Measurements from ENCODE around the gene LMO3.
A peak's percentile ranks its signal among the peaks of the same experiment; 100 is the strongest.

Gene LMO3

GRCh38 chr12:16523951-16524331, 82.0 kb downstream of the LMO3 start:
- Histone ChIP-seq H3K36me3 (replicated peaks) (no peaks in the 10 kb centered on the region), H3K27me3 (replicated peaks) (no peaks in the 10 kb centered on the region), H3K4me3 (ENCODE audit: low read depth, low read length) (no peak overlapping the region), H3K27ac (no peak overlapping the region)
- no peak for TF ChIP-seq CTCF (IDR thresholded peaks at IDR 0.05; ENCODE audit: low read depth, low read length, missing control alignments)
- no peak for DNase-seq
- in situ Hi-C loops (cut with HindIII; ENCODE audit: low pct_ligation_motif_present, low sequenced_read_pairs): no loop called here

GRCh38 chr12:16523284-16523950, 82.5 kb downstream of the LMO3 start:
- TF ChIP-seq CTCF (IDR thresholded peaks at IDR 0.05; ENCODE audit: low read depth, low read length, missing control alignments): no peak
- no peak overlapping the region for H3K27ac ChIP-seq
- no peak overlapping the region for H3K4me3 ChIP-seq (ENCODE audit: low read depth, low read length)
- no peak for DNase-seq
- no peaks in the 10 kb centered on the region for H3K36me3 ChIP-seq (replicated peaks)
- H3K27me3 ChIP-seq (replicated peaks): no peaks in the 10 kb centered on the region
- in situ Hi-C loops (cut with HindIII; ENCODE audit: low pct_ligation_motif_present, low sequenced_read_pairs): no loop called here

DNA sequence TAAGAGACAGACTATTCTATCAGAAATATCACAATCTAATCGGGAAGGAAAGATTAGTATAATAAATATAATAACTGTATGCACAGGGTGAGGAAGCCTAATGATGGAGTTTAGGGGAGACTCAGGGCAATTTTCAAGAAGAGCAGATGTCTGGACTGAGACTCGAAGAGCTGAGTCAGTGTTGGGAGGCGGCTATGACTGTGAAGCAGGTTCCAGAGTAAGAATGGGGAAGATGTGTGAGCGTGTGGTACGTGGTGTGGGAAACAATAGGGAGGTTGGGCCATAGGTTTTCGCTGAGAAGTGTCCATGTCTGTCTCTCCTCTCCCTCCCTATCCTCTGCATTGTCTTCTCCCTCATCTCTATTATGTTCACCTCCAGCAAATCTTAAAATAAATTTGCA, 85.6 kb downstream of the LMO3 start:
- Histone ChIP-seq H3K27me3 (replicated peaks) (no peaks in the 10 kb centered on the region), H3K36me3 (replicated peaks) (no peaks in the 10 kb centered on the region), H3K4me3 (ENCODE audit: low read depth, low read length) (no peak overlapping the region), H3K27ac (no peak overlapping the region)
- in situ Hi-C loops (cut with HindIII; ENCODE audit: low pct_ligation_motif_present, low sequenced_read_pairs): no loop called here
- no peak for TF ChIP-seq CTCF (IDR thresholded peaks at IDR 0.05; ENCODE audit: low read depth, low read length, missing control alignments)
- no peak for DNase-seq

GRCh38 chr12:16515666-16516065, 90.3 kb downstream of the LMO3 start:
- in situ Hi-C loops (cut with HindIII; ENCODE audit: low pct_ligation_motif_present, low sequenced_read_pairs): no loop called here
- Histone ChIP-seq H3K36me3 (replicated peaks) (no peaks in the 10 kb centered on the region), H3K27me3 (replicated peaks) (no peaks in the 10 kb centered on the region), H3K27ac (no peak overlapping the region), H3K4me3 (ENCODE audit: low read depth, low read length) (no peak overlapping the region)
- no peak for TF ChIP-seq CTCF (IDR thresholded peaks at IDR 0.05; ENCODE audit: low read depth, low read length, missing control alignments)
- DNase-seq: peak; percentile 1

GRCh38 chr12:16513231-16513630, 92.7 kb downstream of the LMO3 start:
- TF ChIP-seq CTCF (IDR thresholded peaks at IDR 0.05; ENCODE audit: low read depth, low read length, missing control alignments): no peak
- in situ Hi-C loops (cut with HindIII; ENCODE audit: low pct_ligation_motif_present, low sequenced_read_pairs): no loop called here

DNA sequence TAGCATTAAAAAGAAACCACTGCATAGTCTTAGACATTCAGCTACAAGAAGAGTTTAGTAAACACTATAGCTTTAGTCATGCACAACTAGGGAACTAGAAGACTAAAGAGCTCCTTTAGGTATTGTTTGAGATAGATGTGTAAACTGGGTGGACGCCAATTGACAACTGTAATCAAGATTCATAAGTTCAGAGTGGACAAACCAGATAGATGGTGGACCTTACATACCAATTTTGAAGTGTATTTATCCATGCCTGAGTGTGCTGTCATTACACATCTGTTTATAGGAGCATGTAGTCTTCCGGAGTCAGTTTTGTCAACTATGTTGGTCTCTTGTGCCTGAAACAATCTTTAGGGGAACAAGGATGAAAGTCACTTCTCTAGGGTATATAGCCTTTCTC, 96.6 kb downstream of the LMO3 start:
- TF ChIP-seq CTCF (IDR thresholded peaks at IDR 0.05; ENCODE audit: low read depth, low read length, missing control alignments): no peak

More at GRCh38 chr12:16513231-16513630, 92.7 kb downstream of the LMO3 start:
- Histone ChIP-seq H3K36me3 (replicated peaks) (no peaks in the 10 kb centered on the region), H3K27ac (no peak overlapping the region), H3K27me3 (replicated peaks) (no peaks in the 10 kb centered on the region), H3K4me3 (ENCODE audit: low read depth, low read length) (no peak overlapping the region)
- DNase-seq: no peak

More for the DNA sequence above, 96.6 kb downstream of the LMO3 start:
- no peak for DNase-seq
- Histone ChIP-seq H3K27me3 (replicated peaks) (no peaks in the 10 kb centered on the region), H3K4me3 (ENCODE audit: low read depth, low read length) (no peak overlapping the region), H3K36me3 (replicated peaks) (no peaks in the 10 kb centered on the region), H3K27ac (no peak overlapping the region)
- in situ Hi-C loops (cut with HindIII; ENCODE audit: low pct_ligation_motif_present, low sequenced_read_pairs): no loop called here

Data from brain microvascular endothelial cell (primary cell).